GM23338 (cell line): Measurements from ENCODE around the gene AKR1E2.

ENCODE experiments used
- EZH2 ChIP-seq: fragments of 200-600 bp; sonication (generic); IDR thresholded peaks from one replicate; pipeline ENCODE4 v1.8.0; 2017; ENCODE audit warnings: antibody characterized with exemption, mild to moderate bottlenecking, low read depth; ENCODE audit not compliant: unreplicated experiment
- JUNB ChIP-seq: IDR thresholded peaks from one replicate; pipeline ENCODE4 v1.6.1; 2016; ENCODE audit warnings: antibody characterized with exemption; ENCODE audit not compliant: unreplicated experiment
- STAT1 ChIP-seq: IDR thresholded peaks from one replicate; pipeline ENCODE4 v1.6.1; 2016; ENCODE audit warnings: antibody characterized with exemption; ENCODE audit not compliant: unreplicated experiment
- TF ChIP-seq, protein P1 (sequence below), 2 experiments: fragments of 200-600 bp in 1 of 2; sonication (generic) in 1 of 2; conservative IDR thresholded peaks; 2 replicates each; pipeline versions ENCODE4 v1.5.1 to v1.6.1; 2016 to 2017; ENCODE audit warnings: antibody characterized with exemption in 2 of 2, low read depth in 2 of 2, mild to moderate bottlenecking in 2 of 2, moderate library complexity in 1 of 2

DNA sequence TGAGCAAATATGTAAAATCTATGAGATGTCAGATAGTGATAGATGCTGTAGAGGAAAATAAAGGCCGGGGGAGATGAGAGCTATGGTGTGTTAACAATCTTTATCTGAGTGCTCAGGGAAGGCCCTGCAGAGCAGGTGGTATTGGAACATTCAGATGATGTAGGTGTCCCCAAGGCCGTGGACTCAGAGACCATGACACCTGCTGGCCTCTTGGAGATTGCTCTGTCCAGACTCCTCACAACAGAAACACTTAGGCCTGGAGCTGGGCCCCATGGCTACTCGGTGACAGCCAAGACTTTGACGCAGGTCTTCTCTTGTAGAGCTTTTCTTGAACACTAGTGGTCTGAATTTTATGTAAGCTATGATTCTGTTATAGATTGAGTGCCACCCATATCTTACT lies 13.3 kb downstream of the AKR1E2 start:
- TF ChIP-seq JUNB (no peak), EZH2 (no peak), STAT1 (no peak)
- TF ChIP-seq, protein P1, sequence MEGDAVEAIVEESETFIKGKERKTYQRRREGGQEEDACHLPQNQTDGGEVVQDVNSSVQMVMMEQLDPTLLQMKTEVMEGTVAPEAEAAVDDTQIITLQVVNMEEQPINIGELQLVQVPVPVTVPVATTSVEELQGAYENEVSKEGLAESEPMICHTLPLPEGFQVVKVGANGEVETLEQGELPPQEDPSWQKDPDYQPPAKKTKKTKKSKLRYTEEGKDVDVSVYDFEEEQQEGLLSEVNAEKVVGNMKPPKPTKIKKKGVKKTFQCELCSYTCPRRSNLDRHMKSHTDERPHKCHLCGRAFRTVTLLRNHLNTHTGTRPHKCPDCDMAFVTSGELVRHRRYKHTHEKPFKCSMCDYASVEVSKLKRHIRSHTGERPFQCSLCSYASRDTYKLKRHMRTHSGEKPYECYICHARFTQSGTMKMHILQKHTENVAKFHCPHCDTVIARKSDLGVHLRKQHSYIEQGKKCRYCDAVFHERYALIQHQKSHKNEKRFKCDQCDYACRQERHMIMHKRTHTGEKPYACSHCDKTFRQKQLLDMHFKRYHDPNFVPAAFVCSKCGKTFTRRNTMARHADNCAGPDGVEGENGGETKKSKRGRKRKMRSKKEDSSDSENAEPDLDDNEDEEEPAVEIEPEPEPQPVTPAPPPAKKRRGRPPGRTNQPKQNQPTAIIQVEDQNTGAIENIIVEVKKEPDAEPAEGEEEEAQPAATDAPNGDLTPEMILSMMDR (conservative IDR thresholded peaks at IDR 0.05; ENCODE audit: low read depth in 2 of 2): 0 out of 4 replicates have a peak, but pooled peaks of 1 of the 2 experiments have one; percentile 6
